Measurements from ENCODE around the gene GNAI1.

Gene GNAI1

GRCh38 chr7:80249619-80250295 lies 115.1 kb downstream of the GNAI1 start:
- no peak for DNase-seq (ENCODE audit: low read depth in 2 of 2)

- no peak for DNase-seq (ENCODE audit: low read depth in 2 of 2)
Measured at GRCh38 chr7:80253237-80253636, 118.6 kb downstream of the GNAI1 start.

DNA sequence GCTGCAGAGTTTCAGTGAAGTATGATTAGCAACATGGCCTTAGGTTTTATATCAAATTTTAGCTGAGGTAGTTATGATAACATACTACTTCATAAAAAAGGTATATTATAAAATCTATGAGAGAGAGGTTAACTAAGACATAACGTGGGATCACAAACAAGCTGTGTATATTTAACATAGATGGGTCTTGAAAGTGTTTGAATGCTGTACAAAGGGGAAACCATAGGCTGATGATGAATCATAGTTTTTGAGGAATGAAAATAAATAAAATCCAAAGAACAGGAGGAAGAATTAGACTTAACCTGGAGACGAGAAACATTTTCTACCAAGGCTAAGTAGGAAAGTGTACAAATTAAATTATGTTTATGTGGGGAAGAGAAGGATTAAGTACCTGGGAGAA lies 119.0 kb downstream of the GNAI1 start:
- no peak for DNase-seq (ENCODE audit: low read depth in 2 of 2)

- DNase-seq (ENCODE audit: low read depth in 2 of 2), result no peak
Measured at GRCh38 chr7:80255656-80256055, 121.0 kb downstream of the GNAI1 start.

DNA sequence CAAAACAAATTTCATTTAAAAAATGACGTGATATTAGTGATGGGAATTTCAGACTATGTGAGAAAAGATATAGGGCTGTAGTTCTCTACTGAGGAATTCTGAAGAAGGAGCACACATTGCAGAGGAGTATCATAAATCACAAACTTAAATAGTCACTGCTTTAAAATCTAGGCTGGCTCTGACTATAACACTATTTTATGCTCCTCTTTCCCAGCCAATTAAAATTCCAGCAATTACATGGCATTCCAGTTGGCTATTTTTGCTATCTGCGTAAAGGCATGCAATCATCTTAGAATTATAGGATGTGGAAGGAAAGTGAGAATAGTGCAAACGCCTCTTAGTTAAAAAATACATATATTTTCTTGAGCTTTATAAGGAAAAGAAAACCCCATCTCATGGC lies 123.1 kb downstream of the GNAI1 start:
- DNase-seq (ENCODE audit: low read depth in 2 of 2), result no peak

GRCh38 chr7:80260606-80261005 lies 126.0 kb downstream of the GNAI1 start:
- DNase-seq (ENCODE audit: low read depth in 2 of 2), result no peak

DNA sequence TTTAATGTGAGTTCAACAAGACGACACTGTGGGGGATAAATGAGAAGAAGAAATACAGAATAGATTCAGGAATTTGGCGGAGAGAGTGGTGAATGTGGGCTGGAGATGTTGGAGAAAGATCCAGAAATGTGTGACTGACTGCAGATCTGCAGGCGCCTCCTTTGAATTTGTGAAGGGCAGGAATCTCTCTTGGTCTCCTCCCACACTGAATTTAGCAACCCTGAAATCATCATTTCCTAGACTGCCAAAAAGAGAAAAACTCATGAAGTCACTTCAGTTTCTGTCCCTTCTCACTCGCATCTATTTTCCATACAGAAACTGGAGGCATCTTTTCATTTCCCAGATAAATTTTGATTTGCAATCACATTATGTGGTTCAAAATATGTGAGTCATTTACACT lies 128.7 kb downstream of the GNAI1 start:
- DNase-seq (ENCODE audit: low read depth in 2 of 2), result no peak

GRCh38 chr7:80263821-80264220 lies 129.2 kb downstream of the GNAI1 start:
- DNase-seq (ENCODE audit: low read depth in 2 of 2), result no peak

- DNase-seq (ENCODE audit: low read depth in 2 of 2), result no peak
Measured at GRCh38 chr7:80264769-80265495, 130.3 kb downstream of the GNAI1 start.

GRCh38 chr7:80272560-80273239 lies 138.1 kb downstream of the GNAI1 start:
- DNase-seq (ENCODE audit: low read depth in 2 of 2), result no peak

DNA sequence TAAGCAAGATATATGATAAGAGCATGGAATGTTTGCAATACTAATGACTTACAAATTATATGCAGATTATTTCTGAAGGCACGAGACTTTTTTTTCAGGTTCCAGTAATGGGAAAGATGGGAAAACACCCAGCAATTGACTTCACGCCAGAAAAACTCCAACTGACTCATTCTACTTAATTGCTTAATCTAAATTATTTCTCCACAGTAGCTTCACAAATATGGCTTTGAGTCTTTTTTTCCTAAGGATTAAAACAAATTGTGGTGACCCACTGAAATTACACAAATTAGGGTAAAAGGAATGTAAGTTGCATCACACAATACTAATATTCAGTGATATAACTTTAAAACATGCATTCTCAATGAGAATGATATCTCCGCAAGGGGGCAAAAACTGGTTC lies 138.7 kb downstream of the GNAI1 start:
- DNase-seq (ENCODE audit: low read depth in 2 of 2), result no peak

DNA sequence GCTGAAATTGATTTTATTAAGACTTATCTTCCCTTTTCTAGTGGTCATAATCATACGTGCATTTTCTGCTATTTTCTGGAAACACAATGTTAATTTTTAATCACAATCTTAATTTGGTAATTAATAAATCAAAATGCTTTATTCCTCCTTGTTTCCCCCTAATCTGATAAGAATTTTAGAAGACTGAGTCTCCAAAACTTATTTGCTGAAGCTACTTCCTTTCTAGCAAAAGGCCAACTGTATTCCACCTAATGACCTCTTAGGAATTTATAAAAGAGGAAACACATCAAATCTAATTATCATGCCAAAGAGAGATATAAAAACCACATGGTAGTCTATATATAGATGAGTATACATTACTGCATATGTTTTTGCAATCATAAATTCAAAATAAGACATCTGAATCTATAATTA lies 140.6 kb downstream of the GNAI1 start:
- DNase-seq (ENCODE audit: low read depth in 2 of 2), result no peak

Measured in stimulated activated CD4-positive, alpha-beta T cell treated with anti-CD3 and anti-CD28 coated beads, Interleukin-12 subunit alpha, Interleukin-12 subunit beta, amount 100 ng/mL, for 24 hours (primary cell).